Midbrain (tissue), 1 donor: Measurements from ENCODE around the gene BMP2.

Experiments used
- DNase-seq: peaks from one replicate; lab custom pipeline; 2025; lab: John Stamatoyannopoulos, UW

The BMP2 gene

DNA sequence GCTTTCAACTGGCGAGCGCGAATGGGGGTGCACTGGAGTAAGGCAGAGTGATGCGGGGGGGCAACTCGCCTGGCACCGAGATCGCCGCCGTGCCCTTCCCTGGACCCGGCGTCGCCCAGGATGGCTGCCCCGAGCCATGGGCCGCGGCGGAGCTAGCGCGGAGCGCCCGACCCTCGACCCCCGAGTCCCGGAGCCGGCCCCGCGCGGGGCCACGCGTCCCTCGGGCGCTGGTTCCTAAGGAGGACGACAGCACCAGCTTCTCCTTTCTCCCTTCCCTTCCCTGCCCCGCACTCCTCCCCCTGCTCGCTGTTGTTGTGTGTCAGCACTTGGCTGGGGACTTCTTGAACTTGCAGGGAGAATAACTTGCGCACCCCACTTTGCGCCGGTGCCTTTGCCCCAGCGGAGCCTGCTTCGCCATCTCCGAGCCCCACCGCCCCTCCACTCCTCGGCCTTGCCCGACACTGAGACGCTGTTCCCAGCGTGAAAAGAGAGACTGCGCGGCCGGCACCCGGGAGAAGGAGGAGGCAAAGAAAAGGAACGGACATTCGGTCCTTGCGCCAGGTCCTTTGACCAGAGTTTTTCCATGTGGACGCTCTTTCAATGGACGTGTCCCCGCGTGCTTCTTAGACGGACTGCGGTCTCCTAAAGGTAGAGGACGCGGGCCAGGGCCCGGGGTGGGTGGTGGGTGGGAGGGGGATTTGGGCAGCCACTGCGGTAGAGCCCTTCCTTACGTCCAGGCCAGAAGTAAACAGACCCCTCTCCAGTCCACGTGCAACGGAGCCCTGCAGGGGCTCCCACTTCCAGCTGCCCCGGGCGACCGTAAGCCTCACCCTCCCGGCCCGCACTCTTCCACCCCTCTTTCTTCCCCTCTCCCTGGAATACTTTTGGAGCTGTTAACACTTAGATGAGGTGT, 998 bp downstream of the BMP2 start:
- DNase-seq: no peak

DNA sequence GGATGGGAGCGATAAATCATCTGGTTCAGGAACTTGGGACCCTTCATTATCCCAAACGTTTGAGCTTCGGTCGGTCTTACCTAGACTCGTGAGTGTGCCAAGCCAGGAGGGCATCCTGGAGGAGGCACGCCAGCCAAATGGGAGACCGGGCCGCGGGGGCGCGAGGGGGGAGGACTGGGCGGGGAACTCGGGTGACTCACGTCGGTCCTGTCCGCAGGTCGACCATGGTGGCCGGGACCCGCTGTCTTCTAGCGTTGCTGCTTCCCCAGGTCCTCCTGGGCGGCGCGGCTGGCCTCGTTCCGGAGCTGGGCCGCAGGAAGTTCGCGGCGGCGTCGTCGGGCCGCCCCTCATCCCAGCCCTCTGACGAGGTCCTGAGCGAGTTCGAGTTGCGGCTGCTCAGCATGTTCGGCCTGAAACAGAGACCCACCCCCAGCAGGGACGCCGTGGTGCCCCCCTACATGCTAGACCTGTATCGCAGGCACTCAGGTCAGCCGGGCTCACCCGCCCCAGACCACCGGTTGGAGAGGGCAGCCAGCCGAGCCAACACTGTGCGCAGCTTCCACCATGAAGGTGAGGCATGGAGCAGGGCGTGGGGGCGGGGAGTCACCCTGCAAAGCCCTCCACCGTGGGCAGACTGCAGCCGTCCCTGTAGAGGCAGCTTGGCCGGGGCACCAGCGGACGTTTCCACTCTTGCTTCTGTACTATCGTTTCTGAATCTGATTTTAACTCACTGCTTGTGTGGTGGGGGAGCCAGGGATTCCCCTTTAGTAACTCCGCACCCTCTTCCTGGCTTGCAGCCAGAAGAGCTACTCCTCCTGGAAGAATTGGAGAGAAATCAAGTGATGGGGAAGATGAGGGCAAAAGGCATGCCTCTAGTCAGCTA, 2.7 kb downstream of the BMP2 start:
- no peak for DNase-seq

- no peak for DNase-seq
These were observed 3.3 kb downstream of the BMP2 start for GRCh38 chr20:6770786-6771100.

- no peak for DNase-seq
These were observed 13.1 kb downstream of the BMP2 start for GRCh38 chr20:6780433-6781190.

- DNase-seq: no peak
These were observed 16.3 kb downstream of the BMP2 start for GRCh38 chr20:6783752-6784151.

DNA sequence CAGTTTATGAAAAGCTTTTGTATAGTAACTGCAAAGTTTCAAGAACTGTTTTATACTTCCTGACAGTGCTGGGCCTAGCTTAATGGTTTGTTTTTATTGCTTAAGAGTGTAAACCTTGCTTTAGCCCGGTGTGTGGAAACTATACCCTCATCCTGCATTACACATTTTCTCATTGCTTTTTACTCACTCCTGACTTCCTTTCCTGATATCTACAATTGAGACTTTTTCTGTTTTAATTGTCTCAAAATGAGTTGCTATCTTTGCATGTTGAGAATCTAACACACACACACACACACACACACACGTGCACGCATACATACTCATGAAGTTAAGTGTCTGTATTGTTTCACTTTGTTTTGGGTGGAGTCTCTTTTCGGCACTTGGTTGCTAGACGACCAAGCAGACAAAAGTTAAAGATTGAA, 16.7 kb downstream of the BMP2 start:
- no peak for DNase-seq

DNA sequence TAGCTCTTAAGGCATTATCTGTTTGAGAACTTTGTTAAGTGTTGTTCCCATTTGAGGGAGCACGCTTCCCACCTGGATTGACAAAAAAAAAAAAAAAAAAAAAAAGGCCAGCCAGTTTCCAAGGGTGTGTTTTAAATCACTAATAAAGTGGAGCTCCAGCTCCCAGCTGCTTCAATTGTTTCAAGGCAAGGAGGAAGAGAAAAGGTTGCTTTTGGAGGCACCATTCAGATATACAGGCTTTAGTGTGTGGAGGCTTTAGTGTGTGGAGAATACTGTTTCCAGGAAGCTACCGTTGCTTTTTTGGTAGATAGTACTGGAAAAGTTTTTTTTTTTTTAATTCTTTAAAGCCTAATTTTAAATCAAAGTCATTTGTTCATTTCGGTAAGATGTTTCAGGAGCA, 17.3 kb downstream of the BMP2 start:
- no peak for DNase-seq

DNA sequence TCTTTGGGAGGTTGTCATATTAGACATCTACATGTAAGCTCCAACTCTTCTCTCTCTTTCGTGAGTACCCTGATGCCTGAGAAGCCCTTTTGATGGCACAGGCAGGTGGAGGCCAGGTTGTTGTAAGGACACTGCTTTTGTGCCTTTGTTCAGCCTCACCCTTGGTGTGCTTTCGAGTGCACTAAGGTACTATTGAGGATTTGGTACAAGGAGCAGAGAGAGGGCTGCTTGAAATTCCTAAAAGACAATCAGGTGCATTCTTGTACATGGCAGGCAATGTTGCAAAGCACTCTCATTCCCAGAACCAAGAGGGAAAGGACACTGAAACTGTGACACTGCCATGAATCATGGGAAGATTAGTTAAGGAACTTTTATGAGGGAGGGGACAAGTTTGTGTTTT, 19.1 kb downstream of the BMP2 start:
- DNase-seq: no peak

- DNase-seq: no peak
These were observed 25.3 kb downstream of the BMP2 start for GRCh38 chr20:6792789-6793188.

DNA sequence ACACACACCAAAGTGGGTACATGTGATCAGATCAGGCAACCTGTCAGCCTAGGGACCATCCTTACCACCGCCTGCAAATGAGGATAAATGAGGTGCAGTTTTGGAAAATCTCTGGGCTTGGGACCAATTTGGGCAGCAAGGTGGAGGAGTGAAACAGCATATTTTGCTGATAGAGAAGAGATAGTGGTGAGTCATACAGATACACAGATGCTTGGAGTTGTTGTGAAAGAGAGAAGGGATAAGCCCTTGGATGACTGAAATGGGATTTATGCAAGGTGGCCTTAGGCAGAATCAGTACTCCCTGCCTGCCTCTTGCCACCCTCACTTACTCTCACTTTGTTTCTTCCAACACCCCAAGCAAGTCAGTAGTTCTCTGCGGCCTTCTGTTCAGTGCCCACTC, 34.7 kb downstream of the BMP2 start:
- DNase-seq: no peak

GRCh38 chr20:6806275-6806674, 38.8 kb downstream of the BMP2 start:
- no peak for DNase-seq

DNA sequence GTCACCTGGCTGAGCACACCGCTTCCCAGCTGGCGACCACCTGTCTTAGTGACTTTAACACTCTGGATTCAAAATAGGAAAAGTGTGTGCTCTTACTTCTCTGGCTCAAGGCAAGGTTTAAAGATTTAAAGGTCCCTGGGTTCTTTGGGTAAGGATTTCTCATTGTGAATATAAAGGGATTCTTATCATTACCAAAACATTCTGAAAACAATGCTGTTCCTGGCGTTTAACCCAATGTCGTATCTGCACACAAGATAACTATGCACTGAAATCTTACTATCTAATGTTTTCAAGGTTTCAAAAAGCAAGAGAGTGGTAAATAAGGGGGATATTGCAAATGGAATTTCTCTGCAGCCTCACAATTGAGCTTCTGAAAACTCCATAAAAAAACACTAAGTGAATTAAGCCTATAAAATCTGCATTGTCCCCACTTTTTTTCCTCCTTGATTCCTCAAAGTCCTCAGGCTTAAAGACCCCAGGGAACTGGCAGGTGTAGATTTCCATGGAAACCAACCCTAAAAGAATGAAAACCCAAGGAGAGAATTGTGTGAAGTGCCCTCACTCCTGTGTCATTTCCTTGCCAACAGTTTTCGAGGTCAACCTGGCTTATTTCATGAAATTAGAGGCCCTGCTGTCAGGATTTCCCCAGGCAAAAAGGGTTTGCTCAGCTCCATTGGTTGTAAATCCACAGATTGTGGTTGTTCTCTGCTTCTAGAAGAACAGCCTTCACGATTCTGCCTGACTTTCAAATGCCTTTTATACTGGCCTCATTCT, 44.0 kb downstream of the BMP2 start:
- no peak for DNase-seq

DNA sequence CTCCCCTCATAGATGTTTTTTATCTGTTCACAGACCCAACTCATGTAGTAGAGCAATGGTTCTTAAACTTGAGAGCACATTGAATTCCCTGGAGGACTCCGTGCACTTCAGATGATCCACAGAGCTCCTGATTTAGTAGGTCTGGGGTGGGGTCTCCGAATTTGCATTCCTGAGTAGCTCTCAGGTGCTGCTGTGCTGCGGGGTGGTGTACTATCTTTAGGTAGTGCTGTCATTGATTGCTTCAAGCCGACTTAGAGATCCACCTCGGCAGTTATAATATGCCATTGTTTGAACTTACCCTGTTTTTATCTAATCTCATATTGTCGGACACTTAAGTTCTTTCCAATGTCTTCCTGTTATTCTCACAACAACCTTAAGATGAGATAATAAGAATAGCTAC, 45.0 kb downstream of the BMP2 start:
- DNase-seq: no peak

- DNase-seq: no peak
These were observed 47.5 kb downstream of the BMP2 start for GRCh38 chr20:6814945-6815344.

DNA sequence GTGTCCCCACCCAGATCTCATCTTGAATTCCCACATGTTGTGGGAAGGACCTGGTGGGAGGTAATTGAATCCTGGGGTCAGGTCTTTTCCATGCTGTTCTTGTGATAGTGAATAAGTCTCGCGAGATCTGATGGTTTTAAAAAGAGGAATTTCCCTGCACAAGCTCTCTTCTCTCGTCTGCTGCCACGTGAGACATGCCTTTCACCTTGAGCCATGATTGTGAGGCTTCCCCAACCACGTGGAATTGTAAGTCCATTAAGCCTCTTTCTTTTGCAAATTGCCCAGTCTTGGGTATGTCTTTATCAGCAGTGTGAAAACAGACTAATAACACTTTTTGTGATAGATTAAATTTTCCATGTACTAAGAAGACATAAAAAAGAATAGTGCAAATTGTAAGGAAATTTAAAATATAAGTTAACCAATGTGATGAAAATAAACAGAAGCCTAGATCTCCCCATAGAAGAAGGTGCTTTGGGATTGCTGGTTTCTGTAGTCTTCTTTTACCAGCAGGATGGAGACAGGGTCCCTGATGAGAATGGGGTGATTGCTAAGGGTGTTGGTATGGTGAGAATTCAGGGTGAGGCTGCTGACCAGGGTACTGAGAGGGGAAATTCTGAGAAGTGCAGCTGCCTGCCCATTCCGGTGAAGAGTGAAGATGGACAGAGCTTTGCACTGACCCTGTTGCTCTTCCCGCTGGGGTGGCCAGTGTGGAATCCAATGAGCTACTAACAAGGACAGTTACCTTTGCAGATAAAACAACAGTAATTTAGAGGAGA, 50.7 kb downstream of the BMP2 start:
- no peak for DNase-seq

DNA sequence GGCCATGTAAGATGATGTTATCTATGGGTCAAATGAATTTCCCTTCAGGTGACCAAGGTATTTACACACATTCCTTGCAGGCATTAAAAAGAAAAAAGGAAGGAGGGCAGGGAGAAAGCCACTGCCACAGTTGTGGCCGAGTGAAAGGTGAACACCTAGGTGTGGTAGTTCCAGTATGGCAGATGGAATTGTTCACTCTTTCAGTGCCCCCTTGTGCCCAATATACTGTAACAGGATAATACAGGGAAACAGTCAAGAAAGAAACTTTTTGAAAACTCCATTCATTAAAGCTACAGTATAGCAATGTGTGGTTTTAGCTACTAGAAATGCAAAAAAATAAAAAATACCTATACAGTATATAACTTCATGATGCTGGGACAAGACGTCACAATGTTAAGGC, 52.1 kb downstream of the BMP2 start:
- DNase-seq: no peak

GRCh38 chr20:6824401-6824800, 56.9 kb downstream of the BMP2 start:
- no peak for DNase-seq

GRCh38 chr20:6827472-6827871, 60.0 kb downstream of the BMP2 start:
- DNase-seq: no peak

- DNase-seq: peak; percentile 78
These were observed 61.4 kb downstream of the BMP2 start for GRCh38 chr20:6828794-6829423.

DNA sequence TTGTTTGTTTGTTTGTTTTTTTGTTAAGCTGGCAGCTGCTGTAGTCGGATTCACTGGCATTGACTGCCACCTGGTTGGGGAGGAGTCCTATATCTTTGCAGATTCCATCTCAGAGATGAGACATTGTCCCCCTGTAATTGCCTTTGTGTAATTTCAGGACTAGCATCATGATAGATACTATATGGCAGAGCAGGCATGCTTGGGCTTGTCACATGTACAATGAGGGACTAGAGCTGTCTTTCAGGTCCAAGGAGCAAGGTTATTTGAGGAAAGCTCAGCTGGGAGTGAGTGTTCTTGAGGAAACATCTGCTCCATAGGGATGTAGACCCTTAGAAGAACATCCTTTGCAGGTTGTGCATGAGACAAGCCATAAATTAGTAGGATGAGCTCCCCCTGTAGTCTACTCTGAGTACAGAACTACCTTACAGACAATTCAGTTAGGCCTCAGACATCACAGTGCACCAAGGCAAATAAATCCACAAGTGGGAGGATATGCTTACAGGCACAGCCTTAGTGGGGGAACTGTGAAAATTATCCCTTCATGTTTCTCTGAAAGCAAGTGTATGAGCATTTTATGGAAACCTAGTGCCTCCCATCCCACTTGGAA, 62.1 kb downstream of the BMP2 start:
- no peak for DNase-seq
